PC-9 (cell line): Measurements from ENCODE around the gene DOCK9.

ENCODE experiments used
- EZH2 ChIP-seq: fragments of 200-600 bp; sonication (generic); IDR thresholded peaks from 2 replicates; pipeline ENCODE4 v1.8.0; 2017; ENCODE audit warnings: antibody characterized with exemption, low read depth
- TF ChIP-seq, protein P1 (sequence below): fragments of 200-600 bp; sonication (generic); conservative IDR thresholded peaks from 2 replicates; pipeline ENCODE4 v1.6.1; 2017; ENCODE audit warnings: mixed run types, antibody characterized with exemption, mild to moderate bottlenecking, moderate library complexity

GRCh38 chr13:98829541-98829940 lies 148.3 kb downstream of the DOCK9 start:
- TF ChIP-seq, protein P1, sequence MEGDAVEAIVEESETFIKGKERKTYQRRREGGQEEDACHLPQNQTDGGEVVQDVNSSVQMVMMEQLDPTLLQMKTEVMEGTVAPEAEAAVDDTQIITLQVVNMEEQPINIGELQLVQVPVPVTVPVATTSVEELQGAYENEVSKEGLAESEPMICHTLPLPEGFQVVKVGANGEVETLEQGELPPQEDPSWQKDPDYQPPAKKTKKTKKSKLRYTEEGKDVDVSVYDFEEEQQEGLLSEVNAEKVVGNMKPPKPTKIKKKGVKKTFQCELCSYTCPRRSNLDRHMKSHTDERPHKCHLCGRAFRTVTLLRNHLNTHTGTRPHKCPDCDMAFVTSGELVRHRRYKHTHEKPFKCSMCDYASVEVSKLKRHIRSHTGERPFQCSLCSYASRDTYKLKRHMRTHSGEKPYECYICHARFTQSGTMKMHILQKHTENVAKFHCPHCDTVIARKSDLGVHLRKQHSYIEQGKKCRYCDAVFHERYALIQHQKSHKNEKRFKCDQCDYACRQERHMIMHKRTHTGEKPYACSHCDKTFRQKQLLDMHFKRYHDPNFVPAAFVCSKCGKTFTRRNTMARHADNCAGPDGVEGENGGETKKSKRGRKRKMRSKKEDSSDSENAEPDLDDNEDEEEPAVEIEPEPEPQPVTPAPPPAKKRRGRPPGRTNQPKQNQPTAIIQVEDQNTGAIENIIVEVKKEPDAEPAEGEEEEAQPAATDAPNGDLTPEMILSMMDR, result no peak
- TF ChIP-seq EZH2, result no peak
